ENCODE measurements around the gene CADPS. TPM values are rescaled to one million over a fixed set of nuclear protein-coding genes. Genes with fewer than 3 reads are reported as not detected.

The CADPS gene
- total RNA-seq, 1 experiment from 2014 or later, result not detected

- Histone ChIP-seq H3K27ac (ENCODE audit: low read depth, low read length, poor library complexity, severe bottlenecking) (no peak overlapping the region), H3K36me3 (ENCODE audit: insufficient read depth, low read length, poor library complexity, severe bottlenecking) (no peaks in the 10 kb centered on the region), H3K27me3 (replicated peaks; ENCODE audit: insufficient read depth, low read depth, low read length, poor library complexity) (no peaks in the 10 kb centered on the region), H3K4me1 (ENCODE audit: insufficient read depth, low read length, poor library complexity, severe bottlenecking) (no peaks in the 10 kb centered on the region), H3K9me3 (ENCODE audit: low read depth, low read length, poor library complexity, severe bottlenecking) (no peaks in the 10 kb centered on the region), H3K4me3 (ENCODE audit: low read depth, low read length, poor library complexity, severe bottlenecking) (no peak overlapping the region)
- no TSS peak for BruUV-seq (replicated peaks)
- ChIA-PET CTCF (no interaction called here), POLR2A (ENCODE audit: low non-redundant PET) (no interaction called here)
- TF ChIP-seq, protein P1, sequence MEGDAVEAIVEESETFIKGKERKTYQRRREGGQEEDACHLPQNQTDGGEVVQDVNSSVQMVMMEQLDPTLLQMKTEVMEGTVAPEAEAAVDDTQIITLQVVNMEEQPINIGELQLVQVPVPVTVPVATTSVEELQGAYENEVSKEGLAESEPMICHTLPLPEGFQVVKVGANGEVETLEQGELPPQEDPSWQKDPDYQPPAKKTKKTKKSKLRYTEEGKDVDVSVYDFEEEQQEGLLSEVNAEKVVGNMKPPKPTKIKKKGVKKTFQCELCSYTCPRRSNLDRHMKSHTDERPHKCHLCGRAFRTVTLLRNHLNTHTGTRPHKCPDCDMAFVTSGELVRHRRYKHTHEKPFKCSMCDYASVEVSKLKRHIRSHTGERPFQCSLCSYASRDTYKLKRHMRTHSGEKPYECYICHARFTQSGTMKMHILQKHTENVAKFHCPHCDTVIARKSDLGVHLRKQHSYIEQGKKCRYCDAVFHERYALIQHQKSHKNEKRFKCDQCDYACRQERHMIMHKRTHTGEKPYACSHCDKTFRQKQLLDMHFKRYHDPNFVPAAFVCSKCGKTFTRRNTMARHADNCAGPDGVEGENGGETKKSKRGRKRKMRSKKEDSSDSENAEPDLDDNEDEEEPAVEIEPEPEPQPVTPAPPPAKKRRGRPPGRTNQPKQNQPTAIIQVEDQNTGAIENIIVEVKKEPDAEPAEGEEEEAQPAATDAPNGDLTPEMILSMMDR (conservative IDR thresholded peaks at IDR 0.05; ENCODE audit: low read depth, low read length), result no peak
- TF ChIP-seq EZH2 (IDR thresholded peaks at IDR 0.05; ENCODE audit: borderline replicate concordance, low read depth, low read length, poor library complexity, severe bottlenecking), result no peak
- no peak for DNase-seq (ENCODE audit: low spot score)
- intact Hi-C loops (cut with micrococcal nuclease; ENCODE audit: unreplicated experiment), result no loop called here
These were observed 23.6 kb upstream of the CADPS start for GRCh38 chr3:62898530-62899496.

GRCh38 chr3:62895901-62896300 is 20.7 kb upstream of the CADPS start:
- no TSS peak for BruUV-seq (replicated peaks)
- ChIA-PET CTCF (no interaction called here), POLR2A (ENCODE audit: low non-redundant PET) (no interaction called here)

DNA sequence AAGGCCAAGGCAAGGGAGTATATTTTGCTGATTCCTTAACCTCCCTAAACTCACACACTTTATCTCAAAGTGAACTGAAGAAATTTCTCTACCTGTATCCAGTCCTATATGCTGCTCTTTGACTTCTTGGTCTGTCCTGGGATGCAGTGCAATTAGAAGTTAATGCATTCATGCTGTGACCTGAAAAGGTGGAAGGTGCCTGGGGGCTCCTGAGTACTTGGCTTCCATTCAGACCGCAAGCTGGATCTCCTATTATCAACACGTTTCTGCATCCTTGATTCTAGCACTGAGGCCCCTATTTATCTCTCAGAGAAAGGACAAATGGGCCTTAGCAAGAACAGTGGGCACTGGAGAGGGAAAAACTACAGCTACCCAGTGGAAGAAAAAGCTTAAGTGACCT is 17.7 kb upstream of the CADPS start:
- H3K27me3 ChIP-seq (replicated peaks; ENCODE audit: insufficient read depth, low read depth, low read length, poor library complexity), result peaks cover 3% of the 10 kb centered on the region
- no peak overlapping the region for H3K27ac ChIP-seq (ENCODE audit: low read depth, low read length, poor library complexity, severe bottlenecking)
- H3K4me1 ChIP-seq (ENCODE audit: insufficient read depth, low read length, poor library complexity, severe bottlenecking), result no peaks in the 10 kb centered on the region
- no TSS peak for BruUV-seq (replicated peaks)
- ChIA-PET POLR2A (ENCODE audit: low non-redundant PET) (no interaction called here), CTCF (no interaction called here)
- intact Hi-C loops (cut with micrococcal nuclease; ENCODE audit: unreplicated experiment), result no loop called here
- no peaks in the 10 kb centered on the region for H3K9me3 ChIP-seq (ENCODE audit: low read depth, low read length, poor library complexity, severe bottlenecking)
- DNase-seq (ENCODE audit: low spot score), result no peak
- H3K36me3 ChIP-seq (ENCODE audit: insufficient read depth, low read length, poor library complexity, severe bottlenecking), result no peaks in the 10 kb centered on the region
- no peak overlapping the region for H3K4me3 ChIP-seq (ENCODE audit: low read depth, low read length, poor library complexity, severe bottlenecking)
- TF ChIP-seq EZH2 (IDR thresholded peaks at IDR 0.05; ENCODE audit: borderline replicate concordance, low read depth, low read length, poor library complexity, severe bottlenecking), result no peak
- TF ChIP-seq, protein P1 (conservative IDR thresholded peaks at IDR 0.05; ENCODE audit: low read depth, low read length), result no peak

More at GRCh38 chr3:62895901-62896300, 20.7 kb upstream of the CADPS start:
- H3K27me3 ChIP-seq (replicated peaks; ENCODE audit: insufficient read depth, low read depth, low read length, poor library complexity), result no peaks in the 10 kb centered on the region
- intact Hi-C loops (cut with micrococcal nuclease; ENCODE audit: unreplicated experiment), result no loop called here
- no peak for DNase-seq (ENCODE audit: low spot score)
- no peak overlapping the region for H3K27ac ChIP-seq (ENCODE audit: low read depth, low read length, poor library complexity, severe bottlenecking)
- H3K4me1 ChIP-seq (ENCODE audit: insufficient read depth, low read length, poor library complexity, severe bottlenecking), result no peaks in the 10 kb centered on the region
- H3K4me3 ChIP-seq (ENCODE audit: low read depth, low read length, poor library complexity, severe bottlenecking), result no peak overlapping the region
- H3K36me3 ChIP-seq (ENCODE audit: insufficient read depth, low read length, poor library complexity, severe bottlenecking), result no peaks in the 10 kb centered on the region
- TF ChIP-seq EZH2 (IDR thresholded peaks at IDR 0.05; ENCODE audit: borderline replicate concordance, low read depth, low read length, poor library complexity, severe bottlenecking), result no peak
- TF ChIP-seq, protein P1 (conservative IDR thresholded peaks at IDR 0.05; ENCODE audit: low read depth, low read length), result no peak
- no peaks in the 10 kb centered on the region for H3K9me3 ChIP-seq (ENCODE audit: low read depth, low read length, poor library complexity, severe bottlenecking)

All from A673 (cell line).